ENCODE measurements around the gene BNIP1.
"Not testable (repeated sequence)": the region's sequence is repeated elsewhere in the genome, so short reads cannot be mapped to it uniquely, and the experiment has no call there.

The BNIP1 gene

DNA sequence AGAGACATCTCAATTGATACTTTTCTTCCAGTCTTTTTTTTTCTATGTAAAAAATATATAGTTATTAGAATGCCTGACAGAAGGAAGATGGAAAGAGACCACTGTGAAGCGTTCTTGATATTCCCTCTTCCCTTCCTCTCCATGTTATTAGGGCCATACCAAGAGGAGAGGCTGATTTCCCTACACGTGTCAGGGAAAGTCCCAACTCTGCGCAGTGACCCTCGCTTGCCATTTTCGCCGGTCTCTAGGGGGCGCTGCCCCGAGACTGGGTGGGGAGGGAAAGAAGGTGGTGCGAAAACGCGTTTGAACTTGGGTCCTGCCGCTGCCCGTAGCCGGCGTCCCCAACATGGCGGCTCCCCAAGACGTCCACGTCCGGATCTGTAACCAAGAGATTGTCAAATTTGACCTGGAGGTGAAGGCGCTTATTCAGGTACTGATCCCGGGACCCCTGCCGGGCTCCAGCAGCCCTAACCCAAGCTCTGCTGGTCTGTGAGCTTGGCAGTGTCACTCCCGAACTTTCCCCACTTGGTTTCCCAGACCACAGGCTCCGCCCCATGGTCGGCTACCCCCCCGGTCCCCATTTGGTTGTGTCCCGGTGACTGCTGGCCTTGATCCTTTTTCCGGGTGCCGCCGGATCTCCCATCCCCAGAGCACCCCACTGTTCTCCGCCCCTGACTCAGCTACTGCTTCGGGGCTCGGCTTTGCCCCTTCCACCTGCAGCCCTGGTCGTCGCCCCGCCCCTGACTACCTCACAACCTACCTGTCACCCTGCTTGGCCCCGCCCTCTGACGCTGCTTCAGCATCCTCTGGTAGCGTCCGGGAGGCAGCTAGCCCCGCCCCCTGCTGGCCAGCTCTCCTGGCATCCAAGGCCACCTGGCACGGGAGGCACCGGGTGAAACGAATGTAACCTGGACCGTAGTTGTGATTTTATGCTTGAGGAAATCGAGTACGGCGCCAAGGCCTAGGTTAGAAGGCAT lies at the start of gene BNIP1:
Gene BNIP1, plus strand, starts transcription at position 332 of the 977 bp plus-strand sequence. Its CDS starts 15 bp downstream, at position 347.
- DNase-seq (ENCODE audit: low read depth): peak; percentile 91

GRCh38 chr5:173098787-173099186 lies 45.5 kb upstream of the BNIP1 start:
- no peak for DNase-seq (ENCODE audit: low read depth)

GRCh38 chr5:173099461-173099860 lies 44.9 kb upstream of the BNIP1 start:
- DNase-seq (ENCODE audit: low read depth): no peak

- no peak for DNase-seq (ENCODE audit: low read depth)
These were observed 43.1 kb upstream of the BNIP1 start for GRCh38 chr5:173101245-173101644.

DNA sequence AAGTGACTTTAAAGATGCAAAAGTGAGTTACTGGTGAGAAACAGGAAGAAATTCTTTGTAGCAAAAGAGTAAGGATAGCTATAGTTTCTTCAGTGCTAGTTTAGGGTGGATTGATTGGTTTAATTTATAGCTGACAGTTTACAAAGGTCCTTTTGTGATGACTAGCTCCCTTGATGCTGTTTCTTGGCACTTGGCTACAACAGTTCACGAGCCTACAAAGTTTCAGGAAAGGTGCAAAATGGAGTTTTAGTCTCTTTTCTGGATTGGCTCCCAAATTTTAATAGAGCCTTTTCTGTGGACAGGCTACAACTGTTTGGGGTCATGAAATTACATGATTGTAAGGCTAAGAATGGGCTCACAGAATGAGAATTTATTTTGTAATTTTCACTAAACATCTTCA lies 40.9 kb upstream of the BNIP1 start:
- no peak for DNase-seq (ENCODE audit: low read depth)

DNA sequence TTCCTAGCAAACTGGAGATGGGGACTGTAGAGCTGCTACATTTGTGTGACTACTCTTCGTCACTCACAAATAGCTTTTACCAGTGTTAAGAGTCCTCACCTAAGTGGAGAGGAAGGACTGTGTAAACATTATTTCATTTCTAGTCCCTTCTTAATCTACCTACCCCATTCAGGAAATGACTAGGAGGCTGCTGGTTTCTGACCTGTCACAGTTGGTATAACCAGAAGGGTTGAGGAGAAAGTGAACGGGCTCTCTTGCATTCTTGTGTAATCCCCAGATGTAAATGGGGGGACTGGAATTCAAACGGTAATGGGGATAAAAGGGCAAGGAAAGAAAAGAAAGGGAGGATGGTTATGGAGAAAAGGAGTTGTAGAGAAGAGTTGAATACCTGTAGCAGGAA lies 35.4 kb upstream of the BNIP1 start:
- no peak for DNase-seq (ENCODE audit: low read depth)

- DNase-seq (ENCODE audit: low read depth): no peak
These were observed 29.8 kb upstream of the BNIP1 start for GRCh38 chr5:173114536-173114935.

GRCh38 chr5:173119719-173120118 lies 24.6 kb upstream of the BNIP1 start:
- no peak for DNase-seq (ENCODE audit: low read depth)

DNA sequence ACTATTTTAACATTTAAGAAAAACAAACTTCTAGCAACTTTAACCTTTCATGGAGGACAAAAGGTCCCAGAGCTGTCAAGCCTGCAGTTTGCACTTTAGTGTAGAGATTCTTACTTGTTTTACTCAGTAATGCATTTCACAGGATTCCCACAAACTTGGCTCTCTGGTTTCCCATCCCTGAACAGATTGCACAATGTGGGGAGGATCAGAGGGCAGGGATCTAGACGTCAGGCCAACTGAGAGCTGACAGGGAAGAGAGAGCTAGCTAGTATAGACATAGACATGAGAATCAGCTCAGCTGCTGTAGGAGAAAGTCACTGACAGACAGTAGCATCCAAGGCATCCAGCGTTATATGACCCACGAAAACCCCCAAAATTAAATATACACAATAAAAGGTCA lies 20.9 kb upstream of the BNIP1 start:
- DNase-seq (ENCODE audit: low read depth): no peak

- DNase-seq (ENCODE audit: low read depth): not testable (repeated sequence)
These were observed 12.2 kb upstream of the BNIP1 start for GRCh38 chr5:173132166-173132565.

- no peak for DNase-seq (ENCODE audit: low read depth)
These were observed 5.6 kb upstream of the BNIP1 start for GRCh38 chr5:173138707-173139106.

- no peak for DNase-seq (ENCODE audit: low read depth)
These were observed 4.7 kb upstream of the BNIP1 start for GRCh38 chr5:173139631-173140030.

GRCh38 chr5:173140769-173141168 lies 3.6 kb upstream of the BNIP1 start:
- no peak for DNase-seq (ENCODE audit: low read depth)

GRCh38 chr5:173143567-173143966 lies 764 bp upstream of the BNIP1 start:
- no peak for DNase-seq (ENCODE audit: low read depth)

- no peak for DNase-seq (ENCODE audit: low read depth)
These were observed 4.0 kb downstream of the BNIP1 start for GRCh38 chr5:173148354-173148753.

GRCh38 chr5:173152547-173152946 lies 8.2 kb downstream of the BNIP1 start:
- DNase-seq (ENCODE audit: low read depth): no peak

- DNase-seq (ENCODE audit: low read depth): no peak
These were observed 9.5 kb downstream of the BNIP1 start for GRCh38 chr5:173153842-173154241.

DNA sequence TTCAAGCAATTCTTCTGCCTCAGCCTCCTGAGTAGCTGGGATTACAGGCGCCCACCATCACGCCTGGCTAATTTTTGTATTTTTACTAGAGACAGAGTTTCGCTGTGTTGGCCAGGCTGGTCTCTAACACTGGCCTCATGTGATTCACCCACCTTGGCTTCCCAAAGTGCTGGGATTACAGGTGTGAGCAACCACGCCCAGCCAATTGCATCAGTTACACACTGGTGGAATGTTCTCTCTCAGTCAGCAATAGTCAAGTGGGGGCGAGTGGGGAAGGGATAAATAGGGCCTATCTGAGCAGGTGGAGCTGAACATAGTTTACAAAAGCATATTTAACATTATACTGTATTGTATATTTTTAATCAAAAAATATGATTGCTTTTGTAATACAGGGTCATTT lies 10.3 kb downstream of the BNIP1 start:
- not testable (repeated sequence) for DNase-seq (ENCODE audit: low read depth)

- DNase-seq (ENCODE audit: low read depth): no peak
These were observed 11.6 kb downstream of the BNIP1 start for GRCh38 chr5:173155912-173156311.

DNA sequence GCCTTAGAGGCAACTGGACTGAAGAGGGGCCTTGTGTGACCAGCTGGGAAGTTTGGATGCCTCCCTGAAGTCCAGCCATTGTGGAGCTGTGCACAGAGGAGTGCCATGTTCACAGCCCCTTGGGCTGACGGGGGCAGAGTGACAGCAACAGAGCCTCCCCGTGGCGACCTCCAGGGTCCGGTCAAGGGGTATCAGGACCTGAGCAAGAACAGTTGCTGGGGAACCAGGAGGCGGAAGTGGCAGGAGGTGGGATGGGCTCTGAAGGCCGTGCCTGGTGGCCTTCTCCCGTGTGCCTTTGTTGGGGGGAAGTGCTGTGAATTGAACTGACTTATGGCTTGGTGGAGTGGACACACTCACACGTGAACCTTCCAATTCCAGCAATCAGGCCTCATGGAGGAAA lies 14.0 kb downstream of the BNIP1 start:
- DNase-seq (ENCODE audit: low read depth): no peak

DNA sequence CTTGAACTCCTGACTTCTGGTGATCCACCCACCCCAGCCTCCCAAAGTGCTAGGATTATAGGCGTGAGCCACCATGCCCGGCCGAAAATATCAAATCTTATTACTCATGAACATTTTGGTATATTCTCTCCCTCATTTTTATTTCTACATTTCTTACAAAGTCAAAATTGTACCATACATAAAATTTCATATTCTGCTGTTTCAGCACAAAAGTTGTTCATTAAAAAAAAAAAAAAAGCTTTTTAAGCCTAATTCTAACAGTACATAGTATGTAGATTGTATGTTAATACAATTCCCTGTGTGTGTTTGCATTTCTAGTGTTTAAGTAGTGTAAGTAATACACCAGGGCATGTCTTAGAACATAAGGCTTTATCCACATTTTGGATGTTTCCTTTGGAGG lies 14.9 kb downstream of the BNIP1 start:
- DNase-seq (ENCODE audit: low read depth): no peak

- no peak for DNase-seq (ENCODE audit: low read depth)
These were observed 16.8 kb downstream of the BNIP1 start for GRCh38 chr5:173161148-173161547.

DNA sequence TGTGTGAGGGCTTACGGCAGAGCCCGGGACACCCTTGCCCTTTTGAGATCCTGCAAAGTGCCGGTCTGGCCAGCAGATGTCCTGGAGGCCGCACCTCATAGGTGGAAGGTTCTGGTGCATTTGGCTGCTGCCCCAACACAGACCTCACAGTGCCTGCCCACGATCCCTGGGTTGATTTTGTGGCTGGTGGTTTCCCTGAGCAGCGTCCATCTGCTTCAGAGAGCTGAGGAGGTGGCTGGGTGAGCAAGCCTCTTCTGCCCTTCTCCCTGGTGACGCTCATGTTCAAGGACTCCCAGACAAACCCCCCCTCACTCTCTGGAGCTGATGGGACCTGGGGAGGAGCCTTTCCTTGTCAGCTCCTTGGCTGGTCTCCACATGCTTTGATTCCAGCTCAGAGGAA lies 18.9 kb downstream of the BNIP1 start:
- no peak for DNase-seq (ENCODE audit: low read depth)

Measured in activated T-helper 1 cell treated with Interleukin-2 at 50 U/mL for 16 hours (primary cell).